Heart right ventricle (tissue), 16 donors: Measurements from ENCODE around the gene ZNF185. TPM values are rescaled to one million over a fixed set of nuclear protein-coding genes. Genes with fewer than 3 reads are reported as not detected.

ENCODE experiments used
- ATAC-seq, 8 donors: fragments of 200-7000 bp; cut with Tn5 transposase; one replicate each; pipeline ENCODE4 v1.9.1; 2020; ENCODE audit warnings: mild to moderate bottlenecking in 8 of 8, moderate library complexity in 8 of 8, moderate number of reproducible peaks in 1 of 8
- DNase-seq, 2 donors: peaks; one replicate each; pipeline ENCODE4 v3.0.0-alpha.2; 2020
- H3K27ac ChIP-seq, 10 donors: fragments of 200-600 bp; sonication (generic) in 2 of 10; one replicate each; pipeline versions ENCODE4 v1.5.0 to v1.8.0; 2020 to 2022; ENCODE audit warnings: mild to moderate bottlenecking in 3 of 10
- H3K27me3 ChIP-seq, 7 donors: fragments of 200-600 bp; one replicate each; pipeline ENCODE4 v1.8.0; 2021 to 2022; ENCODE audit warnings: mild to moderate bottlenecking in 2 of 7
- H3K36me3 ChIP-seq, 9 donors: fragments of 200-600 bp; sonication (generic) in 1 of 9; one replicate each; pipeline versions ENCODE4 v1.5.0 to v1.8.0; 2020 to 2022; ENCODE audit warnings: mild to moderate bottlenecking in 2 of 9
- H3K4me1 ChIP-seq, 9 donors: fragments of 200-600 bp; sonication (generic) in 1 of 9; one replicate each; pipeline versions ENCODE4 v1.5.0 to v1.8.0; 2020 to 2022; ENCODE audit warnings: mild to moderate bottlenecking in 4 of 9
- H3K4me3 ChIP-seq, 10 donors: fragments of 200-600 bp; sonication (generic) in 2 of 10; one replicate each; pipeline versions ENCODE4 v1.5.0 to v1.8.0; 2020 to 2022; ENCODE audit warnings: mild to moderate bottlenecking in 7 of 10, moderate library complexity in 2 of 10
- H3K9me3 ChIP-seq, 11 donors: fragments of 200-600 bp in 10 of 11; sonication (generic) in 2 of 11; one replicate each; pipeline versions ENCODE4 v1.5.0 to v1.8.0; 2013 to 2022; ENCODE audit warnings: mild to moderate bottlenecking in 2 of 11, control low read depth in 1 of 11, moderate library complexity in 1 of 11
- CTCF ChIP-seq, 9 donors: fragments of 200-600 bp; sonication (generic) in 2 of 9; IDR thresholded peaks; one replicate each; pipeline versions ENCODE4 v1.5.0 to v1.8.0; 2021 to 2022; ENCODE audit warnings: antibody characterized with exemption in 9 of 9, mild to moderate bottlenecking in 5 of 9, moderate library complexity in 1 of 9
- WGBS, 2 donors: extraction: QIAGEN DNeasy Blood & Tissue Kit; methylation state at CpG; one replicate each; pipeline ENCODE4 v1.1.7; 2013; ENCODE audit warnings: inconsistent platforms in 1 of 2; 5-methylcytosine and 5-hydroxymethylcytosine counted together
- intact Hi-C, 10 donors: fragments of 100-400 bp; cut with DNase I; formaldehyde crosslinking; loops; one replicate each; pipeline versions ENCODE4 v1.11.1 to v1.14.2; 2022
- polyA plus RNA-seq, 2 donors: library from polyadenylated mRNA; stranded (reverse); fragments of 200-250 nt; gene quantifications; one replicate each; pipeline ENCODE4 v1.2.3, GENCODE V29; 2013
- total RNA-seq, 10 donors: library from RNA; stranded (reverse); fragmentation: NEBNext Ultra II Directional in 3 of 10; extraction: Animal tissue kit (Norgen Biotek cat#: 25700) in 3 of 10; gene quantifications; one replicate each; pipeline versions ENCODE4 v1.2.1 to v1.2.4, GENCODE V29; 2021 to 2023
- donor health status: Arrhythmogenic right ventricular cardiomyopathy.
- donor health status: ischemic (EF 13 %, LVEDD 7.1; RV severe dilation, severe dysfunction).
- donor health status: healthy with polysubstance abuse.
- donor health status: DM: no; HTN: yes; CAD: no.
- donor health status: DM: no; HTN: no; CAD: no.
- donor health status: ischemic (EF 25% LVEDD 6.9; RV normal size, moderate dysfunction).
- donor health status: ischemic (EF 25% LVEDD 5.7; RV mildly dilated, moderate dysfunction).
- donor health status: healthy.
- donor health status: DM: yes; HTN: yes; CAD: no.
- donor health status: Ischemic cardiomyopathy.
- donor health status: ischemic (EF 35%, LVEDD 5.7; RV mildly dilated, moderate dysfunction).
- donor health status: nonischemic (EF 11% LVEDD 7.7; RV severe dilation, severe dysfunction).
- donor health status: DM: yes; HTN: yes; CAD: no.
- donor health status: PGD.
- donor health status: ischemic (EF 29% LVEDD 5.4; RV normal size, mild dysfunction).
- donor health status: nonischemic (EF 23%, LVEDD 6.1; RV moderate dilation, normal function).

Gene ZNF185
- total and polyA plus RNA-seq, 12 donors = 0.51 to 4.5 (median 1.4) TPM

GRCh38 chrX:152945021-152945979 lies 47.4 kb downstream of the ZNF185 start:
- Histone ChIP-seq H3K27ac (no peak overlapping the region), H3K27me3 (peaks cover 0 to 5% (median 0%) of the 10 kb centered on the region in 7 donors), H3K9me3 (no peaks in the 10 kb centered on the region), H3K4me3 (no peak overlapping the region), H3K36me3 (no peaks in the 10 kb centered on the region), H3K4me1 (peaks cover 0 to 13% (median 0%) of the 10 kb centered on the region in 9 donors)
- WGBS, 2 donors = 97 to 98% methylated on average over 10 to 11 of the region's 11 CpGs
- no peak for ATAC-seq
- intact Hi-C loops = loop anchor here in 1 of 10 donors (10.0 kb wide), 2 partner anchors 530 to 720 kb away; partner anchors contain the start of gene HAUS7
- DNase-seq = no peak
- no peak for TF ChIP-seq CTCF (IDR thresholded peaks at IDR 0.05)

GRCh38 chrX:152946681-152947080 lies 48.8 kb downstream of the ZNF185 start:
- H3K4me1 ChIP-seq = peaks cover 0 to 8% (median 0%) of the 10 kb centered on the region in 9 donors
- H3K27ac ChIP-seq = no peak overlapping the region
- 88 to 89% methylated on average over 6 of the region's 6 CpGs for WGBS, 2 donors
- no peaks in the 10 kb centered on the region for H3K36me3 ChIP-seq
- ATAC-seq = no peak
- H3K4me3 ChIP-seq = no peak overlapping the region
- intact Hi-C loops = loop anchor here in 1 of 10 donors (10.0 kb wide), 2 partner anchors 528 to 718 kb away; partner anchors contain the start of gene HAUS7
- no peak for DNase-seq
- TF ChIP-seq CTCF (IDR thresholded peaks at IDR 0.05) = no peak
- H3K27me3 ChIP-seq = peaks cover 0 to 11% (median 0%) of the 10 kb centered on the region in 7 donors
- H3K9me3 ChIP-seq = no peaks in the 10 kb centered on the region

Other genes with a start within 250 kb of the ZNF185 start
- not detected for gene MAGEA3, start 199.3 kb upstream of the ZNF185 start, total RNA-seq
- gene MAGEA3, start 199.3 kb upstream of the ZNF185 start, polyA plus RNA-seq = not detected
- gene CSAG2, start 188.8 kb upstream of the ZNF185 start, total RNA-seq = not detected
- not detected for gene CSAG2, start 188.8 kb upstream of the ZNF185 start, polyA plus RNA-seq
- not detected for gene MAGEA2B, start 183.4 kb upstream of the ZNF185 start, total RNA-seq
- not detected for gene MAGEA2B, start 183.4 kb upstream of the ZNF185 start, polyA plus RNA-seq
- not detected for gene CSAG1, start 164.3 kb upstream of the ZNF185 start, total RNA-seq
- not detected for gene CSAG1, start 164.3 kb upstream of the ZNF185 start, polyA plus RNA-seq
- gene MAGEA12, start 164.3 kb upstream of the ZNF185 start, total RNA-seq = not detected
- not detected for gene MAGEA12, start 164.3 kb upstream of the ZNF185 start, polyA plus RNA-seq
- gene MAGEA2, start 144.2 kb upstream of the ZNF185 start, total RNA-seq = not detected
- not detected for gene MAGEA2, start 144.2 kb upstream of the ZNF185 start, polyA plus RNA-seq
- gene CSAG3, start 138.8 kb upstream of the ZNF185 start, total RNA-seq = not detected
- gene CSAG3, start 138.8 kb upstream of the ZNF185 start, polyA plus RNA-seq = not detected
- not detected for gene MAGEA6, start 128.4 kb upstream of the ZNF185 start, total RNA-seq
- gene MAGEA6, start 128.4 kb upstream of the ZNF185 start, polyA plus RNA-seq = not detected
- gene CETN2, start 67.3 kb upstream of the ZNF185 start, total RNA-seq = 10 to 100 TPM; 22.9 to 33.5 (median 25.0) TPM
- 10 to 100 TPM; 25.5 to 35.7 TPM for gene CETN2, start 67.3 kb upstream of the ZNF185 start, polyA plus RNA-seq
- 10 to 100 TPM; 12.4 to 32.2 (median 16.1) TPM for gene NSDHL, start 67.0 kb upstream of the ZNF185 start, total RNA-seq
- 10 to 100 TPM in 1 of 2 donors, 1 to 10 TPM in 1; 8.6 to 41.4 TPM for gene NSDHL, start 67.0 kb upstream of the ZNF185 start, polyA plus RNA-seq
- gene PNMA5, start 96.0 kb downstream of the ZNF185 start, total RNA-seq = not detected
- gene PNMA5, start 96.0 kb downstream of the ZNF185 start, polyA plus RNA-seq = not detected
- gene PNMA3, start 158.4 kb downstream of the ZNF185 start, total RNA-seq = 1 to 10 TPM in 8 of 10 donors, under 1 TPM in 2; 0.49 to 4.5 (median 2.1) TPM
- gene PNMA3, start 158.4 kb downstream of the ZNF185 start, polyA plus RNA-seq = 1 to 10 TPM in 1 of 2 donors, under 1 TPM in 1; 0.04 to 4.5 TPM
- gene PNMA6A, start 174.4 kb downstream of the ZNF185 start, total RNA-seq = 1 to 10 TPM in 9 of 10 donors, under 1 TPM in 1; 0.94 to 4.5 (median 1.9) TPM
- gene PNMA6A, start 174.4 kb downstream of the ZNF185 start, polyA plus RNA-seq = 1 to 10 TPM in 1 of 2 donors, under 1 TPM in 1; 0.51 to 2.9 TPM